Measurements from ENCODE around the gene TIRAP.
A peak's percentile ranks its signal among the peaks of the same experiment; 100 is the strongest.

TIRAP gene

DNA sequence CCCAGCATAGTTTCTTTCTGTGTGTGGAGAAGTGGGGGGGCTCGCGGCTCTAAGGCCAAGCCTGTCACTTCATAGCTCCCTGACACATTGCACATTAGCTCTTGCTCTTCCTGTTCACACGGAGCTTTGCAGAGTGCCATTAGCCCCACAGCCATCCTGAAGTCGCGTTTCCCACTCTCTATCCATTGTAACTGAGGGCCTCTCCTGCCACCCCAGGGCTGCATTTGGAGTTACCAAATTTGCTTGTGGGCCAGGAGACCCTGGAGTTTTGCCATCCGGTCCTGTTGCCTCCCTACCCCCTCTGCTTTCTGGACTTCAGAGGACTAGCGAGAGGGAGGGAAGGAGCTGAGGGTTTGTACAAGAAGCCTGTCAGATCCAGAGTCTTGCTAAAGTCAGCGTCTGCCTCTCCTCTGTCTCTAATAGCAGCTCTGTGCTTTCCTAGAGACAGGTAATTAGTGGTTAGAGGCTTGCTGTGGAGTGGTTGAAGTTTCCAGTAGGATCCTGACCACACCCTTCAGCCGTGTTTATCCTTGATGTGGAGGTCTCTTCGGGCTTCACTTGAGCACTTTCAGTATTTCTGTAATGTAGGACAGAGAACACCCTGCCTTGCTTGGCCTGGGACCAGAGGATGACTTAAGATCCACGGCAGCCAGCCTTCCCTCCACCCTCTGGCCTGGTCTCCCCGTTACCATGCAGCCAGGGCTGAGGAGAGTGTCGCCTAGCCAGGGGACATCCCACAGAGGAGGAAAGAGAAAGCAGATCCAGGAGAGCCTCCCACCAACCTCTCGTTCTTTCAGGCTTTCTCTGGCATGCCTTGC is 35.1 kb downstream of the TIRAP start:
- DNase-seq (ENCODE audit: low read depth), result peak; percentile 71
- peak overlapping the region; percentile 4 for H3K4me3 ChIP-seq (replicated peaks; ENCODE audit: low read depth, low read length)

GRCh38 chr11:126318574-126319373 is 35.9 kb downstream of the TIRAP start:
- DNase-seq (ENCODE audit: low read depth), result peak; percentile 71
- no peak overlapping the region for H3K4me3 ChIP-seq (replicated peaks; ENCODE audit: low read depth, low read length)
- TF ChIP-seq, protein P1, sequence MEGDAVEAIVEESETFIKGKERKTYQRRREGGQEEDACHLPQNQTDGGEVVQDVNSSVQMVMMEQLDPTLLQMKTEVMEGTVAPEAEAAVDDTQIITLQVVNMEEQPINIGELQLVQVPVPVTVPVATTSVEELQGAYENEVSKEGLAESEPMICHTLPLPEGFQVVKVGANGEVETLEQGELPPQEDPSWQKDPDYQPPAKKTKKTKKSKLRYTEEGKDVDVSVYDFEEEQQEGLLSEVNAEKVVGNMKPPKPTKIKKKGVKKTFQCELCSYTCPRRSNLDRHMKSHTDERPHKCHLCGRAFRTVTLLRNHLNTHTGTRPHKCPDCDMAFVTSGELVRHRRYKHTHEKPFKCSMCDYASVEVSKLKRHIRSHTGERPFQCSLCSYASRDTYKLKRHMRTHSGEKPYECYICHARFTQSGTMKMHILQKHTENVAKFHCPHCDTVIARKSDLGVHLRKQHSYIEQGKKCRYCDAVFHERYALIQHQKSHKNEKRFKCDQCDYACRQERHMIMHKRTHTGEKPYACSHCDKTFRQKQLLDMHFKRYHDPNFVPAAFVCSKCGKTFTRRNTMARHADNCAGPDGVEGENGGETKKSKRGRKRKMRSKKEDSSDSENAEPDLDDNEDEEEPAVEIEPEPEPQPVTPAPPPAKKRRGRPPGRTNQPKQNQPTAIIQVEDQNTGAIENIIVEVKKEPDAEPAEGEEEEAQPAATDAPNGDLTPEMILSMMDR (IDR thresholded peaks at IDR 0.05; ENCODE audit: low read length, missing control alignments), result no peak

More for the DNA sequence above, 35.1 kb downstream of the TIRAP start:
- TF ChIP-seq, protein P1 (IDR thresholded peaks at IDR 0.05; ENCODE audit: low read length, missing control alignments), result no peak

DNA sequence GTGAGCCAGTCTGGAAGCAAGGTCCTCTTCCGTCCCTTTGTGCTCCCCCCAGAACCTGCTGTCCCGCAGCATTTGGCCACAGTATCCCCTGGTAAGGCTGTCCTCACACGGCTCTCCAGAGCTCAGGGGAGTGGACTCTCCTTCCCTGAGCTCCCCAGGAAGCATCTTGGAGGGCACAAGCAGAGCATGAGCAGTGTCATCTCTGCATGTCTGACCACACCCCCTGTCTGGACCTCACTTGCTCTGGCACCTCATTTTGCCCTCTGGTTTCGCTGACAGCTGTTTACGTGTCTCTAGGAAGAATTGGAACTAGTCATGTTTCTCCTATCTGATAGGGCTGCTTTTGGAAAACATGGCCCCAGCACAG is 36.5 kb downstream of the TIRAP start:
- no peak overlapping the region for H3K4me3 ChIP-seq (replicated peaks; ENCODE audit: low read depth, low read length)
- TF ChIP-seq, protein P1 (IDR thresholded peaks at IDR 0.05; ENCODE audit: low read length, missing control alignments), result no peak
- no peak for DNase-seq (ENCODE audit: low read depth)

GRCh38 chr11:126322996-126323395 is 40.1 kb downstream of the TIRAP start:
- no peak for DNase-seq (ENCODE audit: low read depth)
- H3K4me3 ChIP-seq (replicated peaks; ENCODE audit: low read depth, low read length), result no peak overlapping the region
- TF ChIP-seq, protein P1 (IDR thresholded peaks at IDR 0.05; ENCODE audit: low read length, missing control alignments), result no peak

DNA sequence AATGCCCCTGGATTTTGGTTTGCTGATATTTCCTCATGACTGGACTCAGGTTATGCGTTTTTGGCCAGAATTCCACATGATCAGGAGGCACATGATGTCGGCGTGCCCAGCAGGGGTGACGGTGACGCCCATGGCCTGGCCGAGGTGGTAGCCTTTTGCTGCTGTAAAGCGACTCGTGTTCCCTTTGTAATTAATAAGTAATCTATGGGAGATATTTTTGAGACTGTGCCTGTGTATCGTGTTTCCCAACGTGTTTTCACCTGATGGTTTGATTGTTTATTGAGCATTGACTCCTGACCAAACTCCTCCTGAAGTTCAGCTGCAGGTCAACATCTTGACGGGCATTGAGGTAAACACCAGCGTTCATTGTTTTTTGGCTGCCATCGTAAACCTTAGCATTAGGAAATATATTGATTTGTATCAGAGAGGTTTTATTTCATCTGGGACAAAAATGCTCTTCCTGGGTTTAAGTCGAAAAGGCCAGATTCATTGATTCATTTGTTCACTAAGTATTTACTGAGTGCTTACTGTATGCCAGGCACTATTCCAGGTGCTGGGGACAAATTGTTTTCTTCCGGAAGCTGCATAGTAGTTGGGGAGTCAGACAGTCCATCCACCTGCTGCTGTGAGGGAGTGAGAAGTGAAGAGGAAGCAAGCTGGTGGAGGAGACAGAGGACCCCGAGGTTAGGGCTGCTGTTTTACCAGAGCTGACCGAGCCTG is 44.5 kb downstream of the TIRAP start:
- no peak for DNase-seq (ENCODE audit: low read depth)
- no peak overlapping the region for H3K4me3 ChIP-seq (replicated peaks; ENCODE audit: low read depth, low read length)
- TF ChIP-seq, protein P1 (IDR thresholded peaks at IDR 0.05; ENCODE audit: low read length, missing control alignments), result no peak

- TF ChIP-seq, protein P1 (IDR thresholded peaks at IDR 0.05; ENCODE audit: low read length, missing control alignments), result no peak
- H3K4me3 ChIP-seq (replicated peaks; ENCODE audit: low read depth, low read length), result no peak overlapping the region
- DNase-seq (ENCODE audit: low read depth), result no peak
Observed at GRCh38 chr11:126328001-126328390, 45.1 kb downstream of the TIRAP start.
